GM13977 (cell line): ENCODE measurements around the gene MLH3.

Source experiments
- DNase-seq: peaks from one replicate; pipeline ENCODE4 v3.0.0; 2012; ENCODE audit warnings: low spot score
- in situ Hi-C: fragments of 300-500 bp; cut with MboI; formaldehyde crosslinking; loops from one replicate; pipeline ENCODE4 v1.12.0; 2022; ENCODE audit warnings: low sequenced_read_pairs, low pct_unique_long_range_greater_than_20kb, mixed read lengths, inconsistent platforms; ENCODE audit not compliant: unreplicated experiment
- TF ChIP-seq, protein P1 (sequence below): IDR thresholded peaks from 2 replicates; pipeline ENCODE4 v1.5.1; 2012; ENCODE audit warnings: mild to moderate bottlenecking, control low read depth; ENCODE audit not compliant: insufficient read depth; ENCODE audit errors: extremely low read depth, missing control alignments

MLH3 gene

DNA sequence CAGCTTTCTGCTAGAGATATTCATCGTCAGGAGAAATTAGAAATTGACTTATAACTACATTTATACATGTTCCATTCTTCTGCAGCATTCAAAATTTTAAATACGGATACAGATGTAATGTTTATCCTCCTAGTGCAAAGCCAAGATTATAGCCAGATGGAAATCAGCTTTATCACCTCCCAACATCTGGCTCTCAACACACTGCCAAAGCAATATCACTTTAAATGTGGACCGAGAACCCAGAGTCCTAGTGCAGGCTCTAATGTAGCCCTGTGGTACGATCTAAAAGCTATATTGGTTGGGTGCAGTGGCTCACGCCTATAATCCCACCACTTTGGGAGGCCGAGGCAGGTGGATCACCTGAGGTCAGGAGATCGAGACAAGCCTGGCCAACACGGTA, 6.5 kb downstream of the MLH3 start:
- in situ Hi-C loops = no loop called here
- no peak for DNase-seq
- TF ChIP-seq, protein P1, sequence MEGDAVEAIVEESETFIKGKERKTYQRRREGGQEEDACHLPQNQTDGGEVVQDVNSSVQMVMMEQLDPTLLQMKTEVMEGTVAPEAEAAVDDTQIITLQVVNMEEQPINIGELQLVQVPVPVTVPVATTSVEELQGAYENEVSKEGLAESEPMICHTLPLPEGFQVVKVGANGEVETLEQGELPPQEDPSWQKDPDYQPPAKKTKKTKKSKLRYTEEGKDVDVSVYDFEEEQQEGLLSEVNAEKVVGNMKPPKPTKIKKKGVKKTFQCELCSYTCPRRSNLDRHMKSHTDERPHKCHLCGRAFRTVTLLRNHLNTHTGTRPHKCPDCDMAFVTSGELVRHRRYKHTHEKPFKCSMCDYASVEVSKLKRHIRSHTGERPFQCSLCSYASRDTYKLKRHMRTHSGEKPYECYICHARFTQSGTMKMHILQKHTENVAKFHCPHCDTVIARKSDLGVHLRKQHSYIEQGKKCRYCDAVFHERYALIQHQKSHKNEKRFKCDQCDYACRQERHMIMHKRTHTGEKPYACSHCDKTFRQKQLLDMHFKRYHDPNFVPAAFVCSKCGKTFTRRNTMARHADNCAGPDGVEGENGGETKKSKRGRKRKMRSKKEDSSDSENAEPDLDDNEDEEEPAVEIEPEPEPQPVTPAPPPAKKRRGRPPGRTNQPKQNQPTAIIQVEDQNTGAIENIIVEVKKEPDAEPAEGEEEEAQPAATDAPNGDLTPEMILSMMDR = no peak

DNA sequence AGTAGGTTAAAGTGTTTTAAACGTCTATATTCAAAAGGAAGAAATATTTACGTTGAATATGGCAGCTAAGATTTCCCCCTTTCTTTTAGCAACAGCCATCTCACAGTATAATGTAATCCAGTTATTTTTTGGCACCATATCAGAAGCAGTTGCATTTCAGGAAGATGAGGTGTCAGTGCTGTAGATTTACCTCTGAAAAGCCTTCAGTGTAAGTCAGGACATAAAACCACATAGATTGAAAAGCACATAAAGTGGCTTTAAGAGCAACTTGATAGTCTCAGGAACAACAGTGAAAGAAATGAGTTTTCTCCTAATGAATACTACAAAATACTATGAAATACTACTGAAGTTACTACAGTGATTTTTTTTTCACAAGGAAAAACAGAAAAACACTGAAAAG, 6.9 kb downstream of the MLH3 start:
- TF ChIP-seq, protein P1 = no peak
- DNase-seq = no peak
- in situ Hi-C loops = no loop called here

DNA sequence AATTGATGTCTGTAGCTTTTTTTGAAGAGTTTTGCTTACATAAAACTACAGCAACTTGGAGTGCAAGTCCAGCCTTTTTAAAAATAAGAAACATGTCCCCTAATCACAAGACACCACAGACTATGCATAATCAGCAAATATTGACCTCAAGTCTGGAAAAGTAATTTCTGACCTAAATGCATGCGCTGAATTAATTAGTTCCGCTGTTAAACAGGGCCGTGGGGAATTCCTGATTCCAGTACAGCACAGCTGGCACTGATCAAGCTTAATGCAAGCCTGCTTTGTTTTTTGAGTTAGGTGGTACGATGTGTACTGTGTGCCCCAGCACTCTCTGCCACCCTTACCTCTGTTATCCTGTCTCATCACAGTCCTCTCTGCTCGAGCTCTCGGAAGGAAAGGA, 9.2 kb downstream of the MLH3 start:
- DNase-seq = no peak
- TF ChIP-seq, protein P1 = no peak

DNA sequence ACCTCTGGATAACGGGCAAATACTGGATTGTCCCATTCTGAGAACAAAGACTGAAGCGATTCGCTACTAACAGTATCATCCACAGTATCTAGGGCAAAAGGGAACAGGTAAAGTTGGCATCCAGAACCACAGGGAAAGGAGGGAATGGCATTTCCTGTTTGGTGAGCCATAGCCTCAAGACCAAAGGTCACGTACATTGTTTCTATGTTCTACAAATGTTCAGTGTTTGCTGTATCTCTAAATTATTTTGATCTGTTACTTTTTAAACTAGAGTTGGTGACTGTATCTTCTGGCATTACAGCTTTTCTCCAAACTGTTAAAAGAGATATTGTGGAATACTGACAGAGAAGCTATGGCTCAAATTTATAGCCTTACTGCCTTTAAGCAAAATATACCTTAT, 9.7 kb downstream of the MLH3 start:
- no peak for DNase-seq
- in situ Hi-C loops = no loop called here
- TF ChIP-seq, protein P1 = no peak

More for the DNA sequence above, 9.2 kb downstream of the MLH3 start:
- in situ Hi-C loops = no loop called here

DNA sequence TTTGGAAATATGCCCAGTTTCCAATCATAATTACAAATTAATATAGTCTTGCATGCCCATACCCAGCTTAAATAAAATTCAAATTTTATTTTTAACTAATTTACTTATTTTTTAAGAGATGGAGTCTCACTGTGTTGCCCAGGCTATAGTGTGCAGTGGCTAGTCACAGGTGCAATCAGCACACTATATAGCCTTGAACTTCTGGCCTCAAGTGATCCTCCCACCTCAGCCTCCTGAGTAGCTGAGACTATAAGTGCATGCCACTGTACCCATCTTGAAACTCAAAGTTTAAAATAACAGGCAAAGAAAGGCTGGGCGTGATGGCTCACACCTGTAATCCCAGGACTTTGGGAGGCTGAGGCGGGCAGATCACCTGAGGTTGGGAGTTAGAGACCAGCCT, 10.3 kb downstream of the MLH3 start:
- in situ Hi-C loops = no loop called here
- no peak for DNase-seq
- TF ChIP-seq, protein P1 = no peak

DNA sequence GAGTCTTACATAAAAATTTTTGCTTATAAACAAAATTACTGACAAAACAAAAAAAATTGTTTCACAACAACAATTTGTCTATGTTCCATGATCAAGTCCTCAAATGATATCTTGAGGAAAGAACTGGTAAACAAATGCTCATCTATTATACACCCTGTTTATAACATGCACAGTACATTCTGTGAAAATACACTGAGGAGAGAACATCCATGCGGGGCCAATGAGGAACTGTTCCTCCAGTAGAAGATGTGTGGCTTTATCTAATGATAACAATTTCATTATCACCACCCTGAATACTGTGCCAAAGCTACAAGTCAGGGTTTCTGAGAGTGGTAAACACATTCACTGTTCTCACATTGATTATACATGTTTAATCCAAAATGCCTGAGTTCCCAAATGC, 10.8 kb downstream of the MLH3 start:
- in situ Hi-C loops = no loop called here
- no peak for DNase-seq
- TF ChIP-seq, protein P1 = no peak

DNA sequence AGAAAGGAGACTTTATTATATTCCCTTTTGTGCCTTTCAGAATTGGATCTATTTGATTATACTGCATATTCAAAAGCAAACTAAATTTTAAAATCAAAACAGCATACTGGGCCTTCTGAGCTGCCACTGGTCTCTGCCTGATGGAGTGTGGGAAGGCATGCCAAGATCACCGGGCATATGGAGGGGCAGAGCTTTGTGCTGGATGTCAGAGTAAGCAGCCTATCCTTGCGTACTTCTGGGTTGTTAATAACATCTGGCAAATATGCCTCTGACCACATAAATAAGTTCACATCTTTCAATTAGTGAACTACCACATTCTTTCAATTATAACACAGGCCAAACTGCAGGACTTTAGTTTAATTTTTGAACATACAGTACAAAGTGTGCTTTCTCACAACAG, 18.3 kb downstream of the MLH3 start:
- in situ Hi-C loops = no loop called here
- DNase-seq = no peak
- TF ChIP-seq, protein P1 = no peak
